Activated CD4-positive, CD25-positive, alpha-beta regulatory T cell treated with anti-CD3 and anti-CD28 coated beads, Interleukin-2, amount 50 U/mL, for 24 hours (primary cell): ENCODE data around the gene PPP1R12B.
"Not testable (repeated sequence)": the region's sequence is repeated elsewhere in the genome, so short reads cannot be mapped to it uniquely, and the experiment has no call there.

Source experiments
- ATAC-seq, 2 donors: fragments of 150-1000 bp; cut with Tn5 transposase; one replicate each; pipeline ENCODE4 v1.10.0; 2021; ENCODE audit warnings: mild to moderate bottlenecking in 1 of 2, moderate library complexity in 1 of 2

Gene PPP1R12B

GRCh38 chr1:202348005-202348508 lies 442 bp upstream of the PPP1R12B start:
- no peak for ATAC-seq

- no peak for ATAC-seq
Measured at GRCh38 chr1:202349206-202349928, 868 bp downstream of the PPP1R12B start.

- ATAC-seq, result no peak
Measured at GRCh38 chr1:202351725-202352124, 3.2 kb downstream of the PPP1R12B start.

GRCh38 chr1:202352583-202353197 lies 4.2 kb downstream of the PPP1R12B start:
- not testable (repeated sequence) for ATAC-seq

DNA sequence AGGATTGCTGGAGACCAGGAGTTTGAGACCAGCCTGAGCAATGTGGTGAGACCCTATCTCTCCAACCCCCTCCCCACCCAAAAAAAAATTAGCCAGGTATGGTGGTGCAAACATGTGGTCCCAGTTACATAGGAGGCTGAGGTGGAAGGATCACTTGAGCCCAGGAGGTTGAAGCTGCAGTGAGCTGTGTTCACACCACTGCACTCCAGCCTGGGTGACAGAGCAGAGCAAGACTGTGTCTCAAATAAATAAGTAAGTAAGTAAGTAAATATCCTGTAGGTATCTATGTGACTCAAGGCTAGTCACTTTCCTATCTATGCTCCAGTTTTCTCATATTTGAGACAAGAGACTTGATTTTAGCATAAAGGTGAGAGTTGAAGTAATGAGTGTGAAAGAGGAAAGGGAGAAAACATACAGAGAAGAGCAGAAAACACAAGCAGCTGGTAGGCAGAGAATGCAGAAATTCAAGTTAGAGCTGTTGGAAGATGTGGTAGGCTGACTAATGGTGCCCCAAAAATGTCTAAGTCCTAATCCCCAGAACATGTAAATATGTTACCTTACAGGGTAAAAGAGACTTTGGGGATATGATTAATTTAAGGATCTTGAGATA lies 7.5 kb downstream of the PPP1R12B start:
- peak in 1 of 2 donors; percentile 30 for ATAC-seq

- no peak for ATAC-seq
Measured at GRCh38 chr1:202357506-202357905, 9.0 kb downstream of the PPP1R12B start.

GRCh38 chr1:202361224-202361623 lies 12.7 kb downstream of the PPP1R12B start:
- ATAC-seq, result no peak

GRCh38 chr1:202361701-202362100 lies 13.2 kb downstream of the PPP1R12B start:
- no peak for ATAC-seq

GRCh38 chr1:202362212-202362611 lies 13.7 kb downstream of the PPP1R12B start:
- no peak for ATAC-seq

DNA sequence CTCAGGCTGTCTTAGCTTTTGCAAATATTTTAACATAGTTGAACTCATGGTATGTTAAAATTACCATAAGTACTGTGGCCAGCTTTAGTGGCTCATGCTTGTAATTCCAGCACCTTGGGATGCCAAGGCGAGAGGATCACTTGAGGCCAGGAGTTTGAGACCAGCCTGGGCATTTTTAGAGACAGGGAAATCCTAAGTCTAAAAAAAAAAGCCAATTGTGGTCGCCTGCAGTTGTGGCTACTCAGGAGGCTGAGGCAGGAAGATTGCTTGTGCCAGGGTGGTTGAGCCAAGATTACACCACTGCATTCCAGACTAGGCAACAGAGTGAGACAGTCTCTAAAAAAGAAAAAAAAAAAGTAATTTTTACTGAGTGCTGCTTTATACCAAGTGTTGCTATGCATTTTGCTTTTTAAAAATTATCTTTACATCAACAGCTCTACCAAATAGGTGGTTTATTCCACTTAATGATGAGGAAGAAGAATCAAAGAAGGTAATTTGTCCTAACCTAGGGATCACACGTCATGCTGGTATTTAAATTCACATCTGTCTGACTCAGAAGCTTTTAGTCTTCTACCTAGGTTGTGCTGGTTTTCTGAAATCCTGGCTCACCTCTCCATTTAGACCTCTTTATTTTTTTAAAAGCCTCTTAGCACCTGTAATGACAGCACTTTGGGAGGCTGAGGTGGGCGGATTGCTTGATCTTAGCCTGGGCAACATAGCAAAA lies 16.8 kb downstream of the PPP1R12B start:
- no peak for ATAC-seq

DNA sequence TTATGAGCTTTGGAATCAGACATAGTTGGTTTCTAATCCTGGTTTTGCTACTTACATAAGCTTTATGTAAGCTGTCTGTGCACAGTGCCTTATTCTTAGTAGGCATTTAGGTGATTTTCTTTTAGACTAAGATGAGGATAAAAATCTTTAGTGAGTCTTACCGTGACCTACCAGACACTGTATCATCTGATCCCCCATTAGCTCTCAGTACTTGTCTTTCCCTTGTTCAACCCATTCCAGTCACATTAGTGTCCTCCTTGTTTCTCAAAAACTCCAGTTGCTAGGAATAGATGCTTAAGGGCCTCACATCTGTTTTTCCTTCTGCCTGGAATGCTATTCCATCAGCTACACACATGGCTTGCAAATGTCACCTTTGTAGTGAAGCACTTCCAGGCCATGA lies 18.8 kb downstream of the PPP1R12B start:
- ATAC-seq, result no peak

- not testable (repeated sequence) for ATAC-seq
Measured at GRCh38 chr1:202370906-202371305, 22.4 kb downstream of the PPP1R12B start.

- no peak for ATAC-seq
Measured at GRCh38 chr1:202374099-202374498, 25.6 kb downstream of the PPP1R12B start.

GRCh38 chr1:202375175-202375574 lies 26.7 kb downstream of the PPP1R12B start:
- ATAC-seq, result not testable (repeated sequence)

GRCh38 chr1:202376247-202376646 lies 27.7 kb downstream of the PPP1R12B start:
- no peak for ATAC-seq

- peak in 1 of 2 donors; percentile 64 for ATAC-seq
Measured at GRCh38 chr1:202379884-202380529, 31.5 kb downstream of the PPP1R12B start.

DNA sequence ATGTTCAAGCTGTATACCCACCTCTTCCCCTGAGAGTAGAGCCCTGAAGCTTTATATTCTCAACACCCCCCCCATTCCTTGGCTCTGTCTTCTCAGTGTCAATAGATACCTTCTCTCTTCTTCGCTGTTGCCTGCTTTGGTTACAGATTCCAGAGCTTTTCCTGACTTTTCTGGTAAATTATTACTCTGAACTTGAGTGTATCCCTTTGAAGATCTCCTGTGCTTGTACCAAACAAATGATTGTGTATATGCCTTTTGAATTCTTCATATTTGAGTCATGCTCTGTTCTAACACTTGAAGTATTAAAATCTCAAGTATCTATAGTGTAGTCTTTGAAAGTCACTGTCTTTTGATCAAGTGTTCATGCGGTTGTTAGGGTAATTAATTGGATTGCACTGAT lies 32.0 kb downstream of the PPP1R12B start:
- ATAC-seq, result not testable (repeated sequence)

DNA sequence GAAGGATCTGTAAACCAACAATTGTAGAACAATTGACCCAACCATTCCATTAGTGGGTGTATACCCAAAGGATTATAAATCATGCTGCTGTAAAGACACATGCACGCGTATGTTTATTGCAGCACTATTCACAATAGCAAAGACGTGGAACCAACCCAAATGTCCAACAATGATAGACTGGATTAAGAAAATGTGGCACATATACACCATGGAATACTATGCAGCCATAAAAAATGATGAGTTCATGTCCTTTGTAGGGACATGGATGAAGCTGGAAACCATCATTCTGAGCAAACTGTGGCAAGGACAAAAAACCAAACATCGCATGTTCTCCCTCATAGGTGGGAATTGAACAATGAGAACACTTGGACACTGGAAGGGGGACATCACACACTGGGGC lies 33.4 kb downstream of the PPP1R12B start:
- ATAC-seq, result not testable (repeated sequence)

- ATAC-seq, result not testable (repeated sequence)
Measured at GRCh38 chr1:202395831-202396230, 47.3 kb downstream of the PPP1R12B start.

DNA sequence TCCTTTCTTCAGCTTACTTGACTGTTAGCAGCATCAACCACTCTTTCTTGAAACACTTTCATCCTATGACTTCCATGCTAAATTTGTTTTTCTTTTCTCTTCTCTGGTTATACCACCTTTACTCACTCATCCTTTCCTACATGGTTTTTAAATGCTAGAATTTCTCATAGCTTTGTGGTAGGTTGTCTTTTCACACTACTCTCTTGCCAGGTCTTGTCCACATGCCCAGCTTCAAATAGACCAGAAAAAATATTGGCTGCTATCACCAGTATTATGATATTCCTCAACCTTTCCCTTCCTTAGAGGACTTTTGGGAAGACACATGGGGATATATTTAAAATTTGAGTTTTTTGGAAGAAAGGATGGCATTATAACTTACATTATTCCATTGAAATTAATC lies 48.8 kb downstream of the PPP1R12B start:
- no peak for ATAC-seq

DNA sequence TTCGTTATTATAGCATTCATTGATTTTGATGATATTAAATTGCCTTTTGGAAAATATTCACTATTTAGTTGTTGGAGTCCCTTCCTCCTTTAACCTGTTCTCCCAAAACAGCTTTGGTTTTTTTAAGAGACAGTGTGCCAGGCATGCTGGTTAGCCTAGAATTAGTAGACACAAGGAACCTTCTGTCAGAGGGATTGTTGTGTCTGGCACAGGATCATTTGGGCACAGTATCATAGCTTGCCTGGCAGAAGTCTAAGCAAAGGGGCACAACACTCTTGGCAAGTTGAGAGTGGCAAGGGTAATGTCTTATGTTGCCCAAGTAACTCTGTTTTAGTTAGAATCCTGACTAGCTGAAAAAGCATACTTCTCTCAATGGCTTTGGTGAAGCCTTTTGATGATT lies 49.9 kb downstream of the PPP1R12B start:
- not testable (repeated sequence) for ATAC-seq

- ATAC-seq, result not testable (repeated sequence)
Measured at GRCh38 chr1:202401771-202402170, 53.3 kb downstream of the PPP1R12B start.

DNA sequence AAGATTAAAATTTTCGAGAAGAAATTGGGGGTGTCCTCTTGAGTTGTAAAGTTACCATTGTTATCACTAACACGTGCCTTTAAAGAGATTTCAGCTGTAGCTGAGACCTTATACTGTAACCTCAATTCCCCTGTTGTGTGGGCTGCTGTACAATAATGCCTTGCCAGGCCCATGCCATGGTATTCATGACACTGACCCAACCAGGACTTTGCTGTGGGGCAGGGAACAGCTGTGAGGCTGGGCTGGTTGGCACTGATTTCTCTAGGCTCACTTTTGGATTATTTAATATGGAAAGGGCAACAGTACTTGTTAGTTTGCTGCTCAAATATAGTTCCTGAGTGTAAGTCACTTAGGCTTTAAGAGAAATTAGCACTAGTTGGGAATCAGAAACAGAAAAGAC lies 54.9 kb downstream of the PPP1R12B start:
- not testable (repeated sequence) for ATAC-seq
